RPMI8226 (cell line): ENCODE measurements around the gene ALDH3B1.
A peak's percentile ranks its signal among the peaks of the same experiment; 100 is the strongest.

Experiments used
- DNase-seq: peaks from one replicate; pipeline ENCODE4 v3.0.0-alpha.2; 2015

ALDH3B1 gene

DNA sequence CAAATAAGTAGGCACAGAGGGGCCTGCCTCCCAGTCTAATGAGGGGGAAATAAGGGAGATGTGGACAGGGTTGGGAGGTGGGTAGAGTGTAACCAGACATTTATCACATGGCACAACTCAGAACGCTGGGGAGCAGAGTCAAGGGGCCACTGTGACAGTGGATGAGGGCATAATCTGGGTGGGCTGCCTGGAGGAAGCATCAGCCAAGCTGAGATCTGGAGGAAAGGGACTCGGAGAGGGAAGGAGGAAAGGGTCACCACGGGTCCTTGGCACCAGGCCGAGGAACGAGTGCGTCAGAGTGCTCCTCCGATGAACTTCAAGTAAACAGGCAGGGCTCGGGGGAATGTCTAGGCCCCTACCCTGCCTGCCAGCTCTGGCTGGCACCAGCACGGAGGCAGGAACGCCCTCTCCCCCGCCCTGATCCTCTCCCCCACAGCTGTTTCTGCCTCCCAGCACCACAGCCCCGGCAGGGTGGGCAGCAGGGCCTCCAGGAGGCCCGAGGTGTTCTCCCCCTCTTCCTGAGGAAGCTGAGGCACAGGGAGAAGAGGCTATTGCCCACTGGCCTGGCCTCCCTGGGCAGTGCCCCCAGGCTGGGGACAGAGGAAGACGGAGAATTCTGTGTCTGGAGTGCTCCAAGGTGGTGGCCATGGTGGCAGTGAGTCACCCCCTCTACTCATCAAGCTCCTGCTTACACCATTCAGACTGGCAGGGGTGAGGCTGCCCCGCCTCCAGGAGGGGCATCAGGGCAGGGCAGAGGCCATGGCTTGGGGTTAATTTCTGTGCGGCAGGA, 4.2 kb downstream of the ALDH3B1 start:
- peak; percentile 53 for DNase-seq

DNA sequence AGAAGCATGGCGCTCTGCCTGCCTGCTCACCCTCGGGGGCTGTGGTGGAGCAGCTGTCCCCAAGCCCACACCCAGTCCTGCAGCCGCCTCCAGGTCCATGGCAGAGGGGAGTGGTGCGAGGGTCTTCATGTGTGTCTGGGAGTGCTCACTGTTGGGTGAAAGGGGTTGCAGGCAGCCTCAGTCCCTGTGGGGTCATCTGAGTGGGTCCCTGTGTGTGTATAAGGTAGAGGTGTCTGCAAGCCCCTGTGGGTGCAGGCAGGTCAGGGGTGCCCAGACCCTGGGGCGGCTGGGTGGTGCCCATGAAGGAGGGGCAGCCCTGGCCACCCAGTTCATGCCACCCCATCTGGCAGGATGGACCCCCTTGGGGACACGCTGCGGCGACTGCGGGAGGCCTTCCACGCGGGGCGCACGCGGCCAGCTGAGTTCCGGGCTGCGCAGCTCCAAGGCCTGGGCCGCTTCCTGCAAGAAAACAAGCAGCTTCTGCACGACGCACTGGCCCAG, 4.9 kb downstream of the ALDH3B1 start:
- no peak for DNase-seq

DNA sequence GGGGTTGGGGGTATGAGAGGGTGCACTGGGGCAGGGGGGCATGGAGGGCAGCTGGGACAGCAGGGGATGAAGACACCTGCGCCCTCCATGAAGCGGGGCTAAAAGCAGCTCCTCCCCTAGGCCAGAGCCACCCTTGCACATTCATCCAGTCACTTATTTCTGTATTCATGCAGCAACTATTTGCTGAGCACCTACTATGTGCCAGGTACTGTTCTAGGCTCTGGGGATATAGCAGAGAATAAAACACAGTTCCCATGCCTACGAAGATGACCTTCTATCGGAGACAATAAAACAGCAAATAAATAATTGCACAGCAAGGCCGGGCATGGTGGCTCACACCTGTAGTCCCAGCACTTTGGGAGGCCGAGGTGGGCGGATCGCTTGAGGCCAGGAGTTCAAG, 5.3 kb downstream of the ALDH3B1 start:
- DNase-seq, result no peak

DNA sequence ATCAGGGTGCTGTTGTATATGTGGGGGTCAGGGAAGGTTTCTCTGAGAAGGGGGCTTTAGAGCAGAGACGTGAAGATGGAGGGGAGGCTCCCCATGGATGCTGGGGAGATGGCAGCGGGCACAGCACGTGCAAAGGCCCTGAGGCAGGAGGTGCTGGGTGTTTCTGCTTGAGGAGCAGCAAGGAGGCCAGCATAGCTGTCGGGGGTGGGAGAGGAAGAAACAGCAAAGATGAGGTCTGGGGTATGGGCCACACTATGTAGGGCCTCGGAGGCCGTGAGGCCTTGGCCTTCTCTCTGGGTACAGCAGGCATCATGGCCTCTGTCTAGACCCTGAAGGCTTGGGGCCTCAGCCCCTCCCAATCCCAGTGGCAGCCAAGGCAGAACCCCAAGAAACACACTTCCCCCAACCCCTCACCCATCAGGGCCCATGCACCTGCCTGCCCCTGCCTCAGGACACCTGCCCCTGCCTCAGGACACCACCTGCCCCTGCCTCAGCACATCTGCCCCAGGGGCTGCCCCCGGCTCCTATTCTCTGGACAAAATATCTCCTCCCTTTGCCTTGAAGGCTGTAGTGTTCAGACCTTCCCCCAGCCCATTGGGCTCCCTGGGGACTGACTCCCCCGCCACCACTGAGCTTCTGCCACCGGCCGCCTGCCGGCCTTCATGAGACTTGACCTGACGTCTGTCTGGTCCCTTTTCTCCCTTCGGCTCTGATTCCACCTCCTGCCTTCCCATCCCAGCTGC, 6.2 kb downstream of the ALDH3B1 start:
- peak; percentile 58 for DNase-seq

DNA sequence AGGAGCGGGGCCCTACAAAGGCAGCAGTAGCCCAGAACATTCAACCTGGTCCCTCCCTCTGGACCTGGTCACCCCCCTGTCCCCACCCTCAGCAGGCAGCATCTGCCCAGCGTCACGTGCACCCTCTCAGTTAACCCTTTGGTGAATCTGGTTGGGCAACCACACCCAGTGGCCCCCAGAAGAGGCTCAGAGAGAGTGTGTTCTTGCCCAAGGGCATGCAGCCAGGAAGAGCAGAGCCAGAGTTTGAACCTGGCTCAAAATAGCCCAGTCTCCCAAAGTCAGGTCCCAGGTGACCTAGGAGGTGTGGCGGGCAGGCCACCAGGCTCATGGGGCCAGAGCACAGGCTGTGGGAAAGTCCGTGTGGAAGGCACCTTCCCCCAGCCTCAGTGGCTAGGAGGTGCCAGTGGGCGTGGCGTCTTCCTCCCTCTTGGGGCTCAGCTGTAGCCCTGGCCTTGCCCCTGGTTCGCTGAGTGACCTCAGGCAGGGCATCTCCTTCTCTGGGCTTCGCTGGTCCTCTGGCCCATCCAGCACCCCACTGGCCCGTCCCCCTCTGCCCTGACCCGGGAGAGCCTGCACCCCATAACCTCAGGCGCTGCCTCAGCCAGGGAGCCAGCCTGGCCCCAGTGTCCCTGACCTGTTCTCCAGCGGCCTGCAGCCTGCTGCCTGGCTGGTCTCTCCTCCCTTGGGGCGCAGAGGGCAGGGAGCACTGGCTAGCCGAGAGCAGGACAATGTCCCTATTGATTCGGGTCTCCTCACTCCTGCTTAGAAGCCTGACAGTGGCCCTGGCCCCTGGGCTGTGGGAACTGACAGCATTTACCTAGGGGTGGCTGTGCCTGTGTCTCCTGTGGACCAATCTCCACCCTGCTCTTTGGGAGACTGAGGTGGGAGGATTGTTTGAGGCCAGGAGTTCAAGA, 7.0 kb downstream of the ALDH3B1 start:
- DNase-seq, result peak; percentile 53

DNA sequence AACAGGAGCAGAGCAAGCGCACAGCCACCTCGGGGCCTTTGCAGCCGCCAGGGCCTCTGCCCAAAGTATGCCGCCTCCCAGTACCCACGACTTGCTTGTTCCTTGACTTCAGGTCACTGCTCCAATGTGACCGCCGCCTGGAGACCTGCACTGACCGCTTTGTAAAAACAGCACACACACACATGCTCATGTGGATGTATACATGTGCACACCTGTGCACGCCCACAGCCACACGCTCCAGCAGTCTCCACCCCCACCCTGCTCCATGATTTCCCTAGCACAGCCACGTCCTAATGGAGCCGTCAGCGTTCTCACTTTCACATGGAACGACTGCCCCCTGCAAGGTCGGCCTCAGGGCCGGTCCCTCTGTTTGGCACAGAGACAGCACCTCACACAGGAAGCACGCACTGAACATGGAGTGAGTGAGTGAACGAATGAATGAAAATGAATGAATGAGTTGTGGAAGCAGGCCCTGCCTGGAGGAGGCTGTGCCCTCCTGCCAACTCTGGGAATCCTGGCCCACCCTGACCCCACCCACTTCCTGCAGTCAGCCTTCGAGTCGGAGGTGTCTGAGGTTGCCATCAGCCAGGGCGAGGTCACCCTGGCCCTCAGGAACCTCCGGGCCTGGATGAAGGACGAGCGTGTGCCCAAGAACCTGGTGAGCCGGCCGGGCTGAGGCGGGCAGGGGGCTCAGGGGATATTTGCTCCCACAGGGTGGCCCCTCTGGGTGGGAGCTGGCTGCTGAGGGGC, 8.0 kb downstream of the ALDH3B1 start:
- no peak for DNase-seq

DNA sequence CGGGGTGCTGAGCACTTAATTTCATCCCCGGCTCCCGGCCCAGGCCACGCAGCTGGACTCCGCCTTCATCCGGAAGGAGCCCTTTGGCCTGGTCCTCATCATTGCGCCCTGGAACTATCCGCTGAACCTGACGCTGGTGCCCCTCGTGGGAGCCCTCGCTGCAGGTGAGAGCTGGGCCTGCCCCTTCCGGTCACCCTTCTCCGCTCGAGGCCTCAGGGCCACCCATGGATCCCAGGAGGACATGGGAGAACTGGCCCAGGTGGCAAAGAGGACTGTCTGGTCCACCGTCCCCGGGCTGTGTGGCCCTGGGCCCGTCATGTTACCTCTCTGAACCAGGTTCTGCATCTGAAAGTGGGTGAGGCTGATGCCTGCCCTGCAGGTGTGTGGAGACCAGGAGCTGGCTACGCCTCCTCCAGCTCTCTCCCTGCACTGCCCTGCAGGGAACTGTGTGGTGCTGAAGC, 8.6 kb downstream of the ALDH3B1 start:
- DNase-seq, result no peak

DNA sequence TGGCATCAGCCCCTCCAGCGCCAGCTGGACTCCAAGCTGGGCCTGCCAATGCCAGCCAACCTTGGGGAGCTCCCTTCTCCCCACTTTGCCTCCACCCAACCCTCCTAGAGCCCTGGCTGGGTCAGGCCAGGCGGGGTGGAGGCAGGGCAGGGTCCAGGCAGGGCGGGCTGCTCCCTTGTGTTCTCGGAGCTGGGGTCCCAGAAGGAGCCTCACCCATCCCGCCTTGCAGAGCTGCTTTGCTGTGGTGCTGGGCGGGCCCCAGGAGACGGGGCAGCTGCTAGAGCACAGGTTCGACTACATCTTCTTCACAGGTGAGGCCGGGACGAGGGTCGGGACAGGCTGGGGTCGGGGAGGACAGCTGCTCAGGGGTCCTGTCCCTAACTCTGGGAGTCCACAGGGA, 9.4 kb downstream of the ALDH3B1 start:
- no peak for DNase-seq

DNA sequence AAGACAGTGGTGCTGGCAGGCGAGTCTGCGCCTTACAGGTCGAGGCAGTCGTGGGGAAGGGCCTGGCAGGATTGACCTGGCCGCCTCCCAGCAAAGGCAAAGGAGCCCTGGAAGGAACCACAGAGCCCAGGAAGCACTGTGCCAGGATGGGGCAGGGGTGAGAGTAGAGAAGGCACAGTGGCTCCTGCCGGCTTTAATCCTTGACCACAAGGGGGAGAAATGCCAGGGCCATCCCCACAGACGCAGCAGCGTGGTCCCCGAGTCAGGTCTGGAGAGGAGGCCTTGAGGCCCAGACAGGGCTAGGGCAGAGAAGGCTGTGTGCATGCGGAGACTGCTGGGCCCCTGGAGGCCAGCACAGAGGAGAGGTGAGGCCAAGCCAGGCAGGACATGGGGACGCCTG, 10.4 kb downstream of the ALDH3B1 start:
- DNase-seq, result peak; percentile 70

DNA sequence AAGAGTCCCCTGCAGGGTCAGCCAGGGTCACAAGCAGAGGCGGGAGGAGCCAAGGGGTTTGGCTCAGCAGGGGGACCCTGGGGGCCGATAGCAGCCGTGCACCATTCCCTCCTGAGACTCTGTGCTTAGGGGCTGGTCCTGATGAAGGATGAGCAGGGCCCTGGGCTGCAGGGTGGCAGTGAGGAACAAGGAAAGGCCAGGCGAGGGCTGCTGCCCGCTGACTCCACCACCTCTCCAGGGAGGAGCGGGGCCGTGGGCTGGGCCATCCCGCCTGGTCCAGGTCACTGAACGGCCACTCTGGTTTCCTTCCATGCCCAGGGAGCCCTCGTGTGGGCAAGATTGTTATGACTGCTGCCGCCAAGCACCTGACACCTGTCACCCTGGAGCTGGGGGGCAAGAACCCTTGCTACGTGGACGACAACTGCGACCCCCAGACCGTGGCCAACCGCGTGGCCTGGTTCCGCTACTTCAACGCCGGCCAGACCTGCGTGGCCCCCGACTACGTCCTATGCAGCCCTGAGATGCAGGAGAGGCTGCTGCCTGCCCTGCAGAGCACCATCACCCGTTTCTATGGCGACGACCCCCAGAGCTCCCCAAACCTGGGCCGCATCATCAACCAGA, 11.2 kb downstream of the ALDH3B1 start:
- DNase-seq, result peak; percentile 78

DNA sequence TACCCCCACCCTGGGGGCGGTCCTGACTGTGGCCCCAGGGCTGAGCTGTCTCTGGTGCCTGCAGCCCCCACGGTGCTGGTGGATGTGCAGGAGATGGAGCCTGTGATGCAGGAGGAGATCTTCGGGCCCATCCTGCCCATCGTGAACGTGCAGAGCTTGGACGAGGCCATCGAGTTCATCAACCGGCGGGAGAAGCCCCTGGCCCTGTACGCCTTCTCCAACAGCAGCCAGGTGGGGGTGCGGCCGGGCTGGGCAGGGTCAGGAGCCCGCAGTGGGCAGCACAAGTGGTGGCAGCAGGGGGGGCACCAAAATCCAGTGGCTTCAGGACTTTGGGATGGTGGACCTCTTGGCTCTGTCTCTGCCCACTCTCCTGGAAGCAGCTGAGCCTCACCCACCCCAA, 12.4 kb downstream of the ALDH3B1 start:
- DNase-seq, result no peak

DNA sequence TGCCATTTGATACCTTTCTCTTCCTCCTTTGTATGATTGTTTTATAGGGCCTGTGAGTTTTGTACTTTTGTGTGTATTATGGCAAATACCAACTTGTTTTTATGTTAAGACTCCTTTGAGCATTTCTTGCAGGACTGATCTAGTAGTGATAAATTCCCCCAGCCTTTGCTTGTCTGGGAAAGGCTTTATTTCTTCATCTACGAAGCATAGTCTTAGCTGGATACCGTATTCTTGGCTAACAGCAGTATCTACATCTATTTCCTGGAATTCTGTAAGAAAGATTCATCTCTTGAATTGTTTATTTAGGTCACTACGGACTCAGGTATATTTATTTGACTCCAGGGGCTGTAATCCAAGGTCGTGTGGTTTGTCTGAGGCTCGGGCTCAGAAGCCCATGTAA, 14.4 kb downstream of the ALDH3B1 start:
- DNase-seq, result no peak

DNA sequence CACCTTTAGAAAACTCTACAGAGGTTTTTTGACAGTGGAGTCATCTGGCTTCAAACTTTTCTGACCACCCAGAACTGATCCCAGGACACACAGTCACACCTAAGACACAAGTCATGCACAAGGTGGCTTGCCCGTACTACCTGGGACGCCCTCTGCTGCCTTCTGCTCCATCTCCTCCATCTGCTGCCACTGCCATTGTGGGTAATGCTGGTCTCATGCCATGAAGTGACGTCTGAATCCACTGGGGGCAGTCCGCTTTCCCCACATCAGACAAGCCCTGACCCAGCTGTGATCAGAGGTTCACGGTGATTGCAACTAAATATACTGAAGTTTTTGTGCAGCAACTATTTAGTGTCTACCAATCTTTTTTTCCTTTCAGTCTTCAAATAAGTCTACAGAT, 14.9 kb downstream of the ALDH3B1 start:
- DNase-seq, result peak; percentile 86

DNA sequence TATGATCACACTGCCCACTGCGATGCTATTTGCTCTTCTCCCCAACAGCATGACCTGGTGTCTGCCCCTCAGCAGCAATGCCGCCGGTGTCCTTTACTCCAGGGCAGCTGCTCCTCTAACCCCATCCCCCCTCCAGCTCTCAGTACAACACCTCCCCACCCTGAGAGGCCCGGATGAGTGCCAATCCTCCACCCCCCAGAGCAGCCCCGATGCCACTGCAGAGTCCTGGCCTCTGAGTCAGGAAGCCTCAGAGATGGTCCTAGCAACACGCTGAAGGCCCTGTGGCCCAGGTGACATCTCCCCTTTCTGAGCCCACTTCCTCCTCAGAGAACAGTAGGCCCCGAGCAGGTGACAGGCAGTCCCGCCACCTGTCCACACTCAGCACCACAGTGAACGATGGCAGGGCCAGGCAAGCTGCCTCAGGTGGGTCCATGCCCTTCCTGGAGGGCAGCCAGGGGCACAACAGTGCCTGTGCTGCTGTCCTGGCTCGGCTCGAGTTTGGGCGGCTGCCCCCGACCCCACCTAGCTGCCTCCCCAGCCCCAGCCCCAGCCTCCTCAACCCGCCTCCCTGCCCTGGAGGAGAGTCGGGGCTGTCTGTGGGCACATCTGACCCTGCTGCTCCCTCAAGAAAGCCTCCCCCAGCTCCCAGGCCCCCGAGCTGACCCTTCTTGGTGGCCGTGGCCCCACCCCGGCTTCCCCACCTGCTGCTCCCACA, 16.4 kb downstream of the ALDH3B1 start:
- no peak for DNase-seq

DNA sequence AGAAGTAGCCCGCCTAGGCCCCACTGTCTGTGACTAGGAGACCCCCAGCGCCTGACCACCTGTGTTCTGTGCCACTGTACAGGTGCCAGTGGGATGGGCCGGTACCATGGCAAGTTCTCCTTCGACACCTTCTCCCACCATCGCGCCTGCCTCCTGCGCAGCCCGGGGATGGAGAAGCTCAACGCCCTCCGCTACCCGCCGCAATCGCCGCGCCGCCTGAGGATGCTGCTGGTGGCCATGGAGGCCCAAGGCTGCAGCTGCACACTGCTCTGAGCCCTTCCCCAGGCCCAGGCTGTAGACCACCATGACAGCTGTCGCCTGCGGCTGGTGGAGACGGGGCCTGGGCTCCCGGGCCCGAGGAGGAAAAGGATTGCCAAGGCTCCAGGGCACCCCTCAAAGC, 17.5 kb downstream of the ALDH3B1 start:
- no peak for DNase-seq

DNA sequence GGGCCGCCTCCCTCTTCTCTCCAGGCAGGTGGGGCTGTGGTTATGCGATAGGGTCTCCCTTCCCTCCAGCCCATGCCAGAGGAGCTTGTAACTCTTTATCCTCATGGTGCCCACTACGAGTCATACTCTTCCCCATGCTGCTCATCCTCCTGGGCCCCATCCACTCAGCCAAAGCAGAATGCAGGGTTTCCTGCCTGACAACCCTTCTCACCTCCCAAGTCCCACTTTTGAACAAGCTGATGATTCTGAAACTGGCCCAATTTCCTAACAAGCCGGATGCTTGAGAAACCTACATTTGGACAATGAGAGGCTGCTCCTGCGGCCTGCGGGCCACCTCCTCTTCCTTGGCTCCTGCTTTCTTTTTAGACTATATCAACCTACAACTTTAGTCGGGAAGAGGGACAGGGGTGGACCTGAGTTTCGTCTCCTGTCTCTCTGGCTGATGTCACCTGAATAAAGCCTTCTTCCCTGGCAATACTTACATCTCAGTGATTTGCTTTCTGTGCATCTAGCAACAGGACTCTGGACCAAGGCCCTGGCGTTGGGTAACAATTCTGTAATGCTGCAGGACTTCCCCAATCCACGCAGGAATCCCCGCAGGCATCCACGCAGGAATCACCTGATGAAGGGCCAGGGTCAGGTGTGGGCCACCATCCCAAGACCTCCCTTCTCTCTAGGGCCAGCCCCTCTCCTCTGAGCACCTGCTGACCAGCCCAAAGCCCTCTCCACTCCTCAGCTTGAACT, 18.8 kb downstream of the ALDH3B1 start:
- no peak for DNase-seq

DNA sequence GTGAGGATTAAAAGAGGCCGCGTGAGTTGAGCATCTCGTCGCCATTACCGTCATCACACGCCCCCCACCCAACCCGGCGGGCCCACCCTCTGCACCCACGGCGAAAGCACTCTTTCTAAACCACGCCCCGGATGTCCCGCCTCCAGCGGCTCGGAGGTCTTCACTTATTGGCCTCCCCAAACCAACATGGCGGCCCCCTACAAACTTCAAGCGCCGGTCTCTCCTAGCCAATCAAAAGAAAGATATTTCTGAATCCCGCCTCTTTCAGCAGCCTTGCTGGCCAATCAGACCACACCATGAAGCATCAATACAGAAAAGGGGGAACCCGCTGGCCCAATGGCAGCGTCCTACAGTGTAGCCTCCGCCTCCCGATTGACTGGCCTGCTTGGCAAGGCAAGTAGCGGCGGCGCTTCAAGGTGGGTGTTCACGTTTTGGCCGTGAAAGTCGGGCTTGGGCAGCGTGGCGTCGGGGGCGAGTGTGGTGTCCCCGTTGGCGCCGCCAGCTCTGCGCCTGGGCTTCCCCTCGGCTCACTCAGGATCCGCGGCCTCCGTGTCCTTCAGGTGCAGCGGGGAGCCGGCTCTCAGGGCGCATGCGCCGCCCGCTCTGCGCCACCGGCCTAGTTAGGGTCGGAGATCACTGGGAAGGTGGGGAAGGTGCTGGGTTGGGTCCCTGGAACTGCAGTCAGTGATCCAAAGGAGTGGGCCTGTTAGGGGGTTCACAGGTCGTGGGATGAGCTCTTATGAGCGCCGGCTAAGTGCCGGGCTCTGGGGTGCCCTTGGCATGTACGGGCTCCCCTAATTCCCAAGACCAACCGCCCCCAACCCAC, 20.4 kb downstream of the ALDH3B1 start, which contains the start of gene NDUFS8:
NDUFS8 (plus strand) TSS at position 364 of the 826 bp plus-strand sequence. CDS start 1,471 bp downstream, outside the sequence.
- DNase-seq, result peak; percentile 100

DNA sequence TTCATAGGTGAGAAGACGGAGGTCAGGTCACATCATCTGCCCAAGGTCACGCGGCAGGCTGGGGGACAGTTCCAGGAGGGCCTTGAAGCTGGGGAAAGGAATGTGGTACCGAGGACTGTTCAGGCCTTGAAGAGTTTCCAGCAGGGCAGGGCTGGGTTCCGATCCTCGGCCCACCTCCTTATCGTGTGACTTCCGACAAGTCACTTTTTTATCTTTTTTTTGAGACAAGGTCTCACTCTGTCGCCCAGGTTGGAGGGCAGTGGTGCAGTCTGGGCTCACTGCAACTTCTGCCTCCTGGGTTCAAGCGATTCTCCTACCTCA, 21.0 kb downstream of the ALDH3B1 start:
- DNase-seq, result no peak

DNA sequence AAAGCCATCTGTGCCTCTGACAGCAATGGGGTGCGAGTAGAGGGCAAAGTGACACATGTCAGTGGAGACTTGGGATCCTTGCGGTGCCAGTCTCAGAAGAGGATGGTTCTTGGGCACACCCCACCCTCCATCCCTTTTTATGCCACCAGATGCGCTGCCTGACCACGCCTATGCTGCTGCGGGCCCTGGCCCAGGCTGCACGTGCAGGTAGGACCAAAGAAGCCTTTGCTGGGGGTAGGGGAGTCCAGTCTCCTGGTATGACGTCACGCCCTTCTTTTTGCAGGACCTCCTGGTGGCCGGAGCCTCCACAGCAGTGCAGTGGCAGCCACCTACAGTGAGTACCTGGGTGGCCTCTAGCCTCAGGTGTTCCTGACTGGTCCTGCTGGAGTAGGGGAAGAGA, 21.9 kb downstream of the ALDH3B1 start:
- DNase-seq, result no peak
